A673 (cell line): Measurements from ENCODE around the gene G3BP2.

Source experiments
- CTCF ChIP-seq: fragments of 300-800, 200-600 bp; sonication (generic); conservative IDR thresholded peaks from 2 replicates; pipeline ENCODE4 v1.5.1; 2017; ENCODE audit warnings: low read depth, mild to moderate bottlenecking, antibody characterized with exemption, low read length, moderate library complexity, mixed read lengths
- EZH2 ChIP-seq: fragments of 200-600 bp; sonication (generic); IDR thresholded peaks from 2 replicates; pipeline ENCODE4 v1.6.1; 2017; ENCODE audit warnings: borderline replicate concordance, low read depth, mild to moderate bottlenecking, mixed read lengths, antibody characterized with exemption, low read length; ENCODE audit not compliant: poor library complexity, severe bottlenecking

DNA sequence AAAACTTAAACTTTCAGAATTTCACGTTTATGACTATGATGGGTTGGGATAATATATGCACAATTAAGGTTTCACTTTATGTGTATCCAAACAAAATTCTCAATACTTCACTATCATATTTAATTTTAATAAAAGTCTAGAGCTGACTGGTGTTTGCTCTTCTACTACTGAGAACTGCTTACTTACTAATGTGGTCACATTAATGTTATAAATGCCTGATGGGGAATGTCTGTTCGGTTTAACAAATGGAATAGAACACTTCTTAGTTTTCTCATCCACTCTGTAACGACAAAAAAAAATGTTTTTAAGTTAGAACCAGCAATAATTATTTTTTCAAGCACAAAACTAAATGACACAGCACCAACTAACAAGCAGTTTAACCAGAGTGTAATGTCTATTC lies 77.2 kb downstream of the G3BP2 start:
- TF ChIP-seq EZH2 (no peak), CTCF (no peak)
